Eye (tissue), 1 donor: ENCODE data around the gene ALPK1.
"Not testable (repeated sequence)": the region's sequence is repeated elsewhere in the genome, so short reads cannot be mapped to it uniquely, and the experiment has no call there.

Experiments
- DNase-seq: peaks from one replicate; pipeline ENCODE4 v3.0.0-alpha.2; 2015

The ALPK1 gene

GRCh38 chr4:112381996-112382692 lies 85.0 kb downstream of the ALPK1 start:
- DNase-seq = no peak

GRCh38 chr4:112386071-112386470 lies 88.9 kb downstream of the ALPK1 start:
- DNase-seq = no peak

DNA sequence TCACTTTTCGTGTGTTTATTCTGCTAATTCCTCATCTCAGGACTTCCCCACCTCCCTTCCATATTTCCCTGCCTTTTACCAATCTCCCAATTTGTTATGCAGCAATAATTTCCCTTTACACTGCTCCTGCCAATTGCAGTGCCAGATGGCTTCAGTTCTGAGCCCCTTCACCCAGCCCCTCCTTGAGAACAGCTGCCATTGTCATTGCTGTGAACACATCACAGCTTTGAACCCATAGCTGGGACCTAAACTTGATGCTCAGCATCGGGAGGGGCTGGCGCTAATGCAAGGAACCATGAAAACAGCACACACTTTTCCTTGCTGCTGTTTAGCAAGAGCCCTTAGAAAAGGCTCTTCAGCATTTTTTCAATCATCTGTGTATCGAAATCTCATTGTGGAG lies 104.9 kb downstream of the ALPK1 start:
- DNase-seq = peak; percentile 69

DNA sequence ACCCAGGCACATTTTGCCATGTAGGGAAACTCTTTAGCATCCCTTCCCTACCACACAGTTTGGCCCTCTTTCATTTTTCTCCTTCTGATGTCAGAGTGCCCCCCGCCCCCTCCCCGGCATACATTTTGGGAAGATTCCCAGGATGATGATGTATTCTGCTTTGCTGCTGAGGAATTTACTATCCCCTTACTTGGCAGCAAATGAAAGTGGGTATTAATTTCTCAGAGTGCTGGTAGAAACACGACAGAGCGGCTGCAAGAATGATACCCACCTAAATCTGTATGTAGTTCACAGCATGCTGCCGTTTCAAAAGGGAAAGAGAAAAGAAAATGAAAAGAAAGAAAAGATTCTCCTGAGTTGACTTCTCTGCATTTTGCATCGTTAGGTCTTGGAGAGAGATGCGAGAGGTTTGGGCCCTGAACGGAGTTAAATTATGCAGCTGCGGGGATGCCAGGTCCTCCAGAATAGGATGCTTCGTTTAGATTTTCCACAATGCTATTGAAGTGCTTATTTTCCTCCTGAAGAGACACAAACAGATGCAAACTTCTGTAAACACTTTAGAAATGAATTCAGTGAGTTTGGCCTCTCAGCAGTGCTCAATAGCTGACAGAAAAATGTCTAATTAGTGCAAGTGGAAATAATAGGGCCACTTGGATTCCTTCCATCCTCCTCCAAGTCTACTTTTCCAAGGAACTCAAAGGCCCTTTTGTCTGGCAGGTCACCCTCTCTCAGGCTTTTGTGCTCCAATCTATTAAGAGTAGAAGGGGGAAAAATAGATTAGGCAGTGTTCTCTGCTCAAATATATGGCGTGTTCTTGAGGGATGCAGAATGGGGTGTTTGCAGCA lies 106.2 kb downstream of the ALPK1 start:
- DNase-seq = peak; percentile 78

GRCh38 chr4:112410364-112410763 lies 113.2 kb downstream of the ALPK1 start:
- DNase-seq = no peak

DNA sequence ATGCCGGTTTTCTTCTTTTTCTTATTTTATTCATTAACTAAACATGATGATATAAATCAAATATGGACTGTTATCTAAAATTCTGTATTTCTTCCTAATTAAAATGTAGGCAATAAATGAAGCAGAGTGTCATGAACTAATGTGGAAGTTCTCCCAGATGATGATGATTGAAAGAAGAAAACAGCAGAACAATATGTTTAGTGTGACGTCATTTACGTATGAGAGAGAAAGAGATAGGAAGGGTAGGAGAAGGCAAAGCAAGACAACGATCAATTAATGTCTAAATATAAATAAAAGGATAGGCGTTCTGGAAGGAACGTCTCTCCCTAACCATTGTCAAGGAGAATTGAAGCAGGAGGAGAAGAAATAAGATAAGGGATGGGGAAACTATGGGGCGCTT lies 113.6 kb downstream of the ALPK1 start:
- DNase-seq = no peak

DNA sequence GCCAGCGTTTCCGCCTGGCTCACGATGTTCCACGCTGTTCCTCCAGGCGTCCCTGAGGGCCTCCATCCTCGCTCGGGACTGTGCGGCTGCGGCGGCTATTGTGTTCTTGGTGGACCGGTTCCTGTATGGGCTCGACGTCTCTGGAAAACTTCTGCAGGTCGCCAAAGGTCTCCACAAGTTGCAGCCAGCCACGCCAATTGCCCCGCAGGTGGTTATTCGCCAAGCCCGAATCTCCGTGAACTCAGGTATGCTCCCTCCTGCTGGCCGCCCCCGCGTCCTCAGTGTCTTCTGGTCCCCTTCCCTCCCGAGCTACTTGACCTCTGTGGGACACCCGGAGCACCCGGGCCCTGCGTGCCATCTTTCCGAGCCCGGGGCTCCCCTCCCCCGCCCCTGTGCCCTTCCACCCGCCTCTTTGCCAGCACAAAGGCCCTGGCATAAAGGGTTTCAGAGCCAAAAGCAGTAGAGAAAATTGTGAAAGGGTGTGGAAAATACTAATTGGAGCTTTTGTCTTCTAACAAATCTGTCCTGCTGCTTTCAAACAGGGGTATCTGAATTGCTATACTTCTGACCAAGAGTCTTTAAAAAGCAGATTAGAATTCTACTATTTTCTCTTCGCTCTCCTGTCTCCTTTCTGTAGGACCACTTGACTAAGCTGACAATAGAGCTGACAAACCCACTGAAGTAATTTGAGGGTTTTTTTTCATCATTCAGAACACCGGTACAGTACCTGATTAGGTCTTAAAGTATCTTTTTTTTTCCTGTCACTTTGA lies 114.8 kb downstream of the ALPK1 start:
- peak; percentile 35 for DNase-seq

GRCh38 chr4:112416464-112416863 lies 119.3 kb downstream of the ALPK1 start:
- no peak for DNase-seq

DNA sequence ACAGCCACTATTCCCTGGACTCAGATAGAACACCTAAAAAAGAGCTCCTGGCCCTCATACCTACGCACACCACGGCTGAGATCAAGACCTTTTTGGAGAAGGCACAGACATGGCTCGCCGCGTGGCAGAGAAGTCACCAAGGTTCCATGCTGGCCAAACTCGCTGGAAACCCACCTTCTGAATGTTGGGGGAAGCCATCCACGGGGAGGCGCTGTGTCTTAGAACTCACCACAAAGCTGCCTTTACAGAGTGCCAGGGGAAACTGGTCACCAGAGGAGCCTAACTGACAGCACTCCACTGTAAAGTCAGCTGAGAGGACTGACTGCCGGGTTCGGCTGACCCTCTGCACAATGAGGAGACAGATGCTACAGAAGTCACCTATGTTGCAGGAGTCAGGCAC lies 120.9 kb downstream of the ALPK1 start:
- no peak for DNase-seq

DNA sequence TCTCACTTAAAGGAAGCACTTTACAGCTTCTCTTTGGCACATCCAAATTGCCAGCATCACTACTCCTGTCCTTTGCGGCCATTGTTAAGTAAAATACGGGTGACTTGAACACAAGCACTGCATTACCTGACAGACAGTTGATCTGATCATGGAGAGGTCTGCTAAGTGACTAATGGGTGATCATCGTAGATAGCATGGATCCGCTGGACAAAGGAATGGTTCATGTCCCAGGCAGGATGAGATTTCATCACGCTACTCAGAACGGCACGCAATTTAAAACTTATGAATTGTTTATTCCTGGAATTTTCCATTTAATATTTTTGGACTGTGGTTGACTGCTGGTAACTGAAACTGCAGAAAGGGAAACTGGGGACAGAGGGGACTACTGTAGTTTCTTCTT lies 124.7 kb downstream of the ALPK1 start:
- DNase-seq = no peak

DNA sequence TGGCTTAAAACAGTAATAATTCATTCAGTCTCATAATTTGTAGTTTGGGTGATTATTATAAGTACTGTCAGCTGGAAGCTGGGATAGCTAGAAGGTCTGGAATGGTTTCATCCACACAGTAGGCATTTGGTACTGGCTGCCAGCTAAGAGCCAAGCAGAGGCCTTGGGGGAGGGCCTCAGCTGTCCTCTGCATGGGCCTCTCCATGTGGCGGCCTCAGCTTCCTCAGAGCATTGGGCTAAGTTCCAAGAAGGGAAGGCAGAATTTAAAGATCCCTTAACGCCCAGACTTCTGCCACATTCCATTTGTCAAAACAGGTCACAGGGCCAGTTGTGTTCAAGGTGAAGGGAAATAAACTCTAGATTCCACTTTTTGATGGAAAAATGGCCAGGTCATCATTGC lies 125.5 kb downstream of the ALPK1 start:
- DNase-seq = no peak

DNA sequence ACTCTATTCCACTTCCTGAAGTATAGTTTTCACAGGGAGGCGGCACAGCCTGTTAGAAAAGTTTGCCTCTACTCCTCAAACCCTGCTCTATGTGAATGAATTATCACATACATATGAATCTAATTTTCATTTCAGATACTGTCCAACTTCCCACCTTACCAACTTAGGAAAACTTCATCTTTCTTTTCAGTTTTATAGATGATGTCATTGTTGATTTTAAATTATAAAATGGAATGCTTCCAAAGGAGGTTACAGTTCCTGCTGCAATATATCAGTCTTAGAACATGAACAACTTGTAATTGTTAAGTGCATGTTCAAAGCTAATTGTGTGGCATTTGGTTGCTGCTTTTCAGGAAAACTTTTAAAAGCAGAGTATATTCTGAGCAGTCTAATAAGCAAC lies 126.4 kb downstream of the ALPK1 start:
- DNase-seq = no peak

DNA sequence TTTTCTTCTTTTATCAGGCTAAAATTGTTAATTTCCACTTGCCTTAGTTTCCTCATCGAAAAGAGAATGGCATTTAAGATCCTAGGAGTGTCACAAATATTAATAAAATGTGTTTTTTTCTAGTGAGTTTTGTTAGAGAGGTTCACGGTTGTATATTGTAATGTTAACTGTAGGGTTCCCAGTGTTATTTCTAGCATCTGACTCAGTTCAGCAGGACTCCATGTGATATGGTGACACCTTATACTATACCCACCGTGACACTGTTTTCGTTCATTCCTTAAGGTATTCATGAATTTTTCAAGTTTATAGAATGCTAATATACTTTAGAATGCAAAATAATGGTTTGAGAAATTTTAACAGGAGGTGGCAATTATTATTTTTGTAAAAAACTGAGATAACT lies 128.7 kb downstream of the ALPK1 start:
- DNase-seq = no peak

GRCh38 chr4:112426416-112426815 lies 129.2 kb downstream of the ALPK1 start:
- no peak for DNase-seq

GRCh38 chr4:112431158-112431557 lies 134.0 kb downstream of the ALPK1 start:
- no peak for DNase-seq

GRCh38 chr4:112436987-112437386 lies 139.8 kb downstream of the ALPK1 start:
- DNase-seq = no peak

GRCh38 chr4:112442226-112442625 lies 145.1 kb downstream of the ALPK1 start:
- not testable (repeated sequence) for DNase-seq

- peak; percentile 52 for DNase-seq
Measured at GRCh38 chr4:112448306-112449132, 151.3 kb downstream of the ALPK1 start.

DNA sequence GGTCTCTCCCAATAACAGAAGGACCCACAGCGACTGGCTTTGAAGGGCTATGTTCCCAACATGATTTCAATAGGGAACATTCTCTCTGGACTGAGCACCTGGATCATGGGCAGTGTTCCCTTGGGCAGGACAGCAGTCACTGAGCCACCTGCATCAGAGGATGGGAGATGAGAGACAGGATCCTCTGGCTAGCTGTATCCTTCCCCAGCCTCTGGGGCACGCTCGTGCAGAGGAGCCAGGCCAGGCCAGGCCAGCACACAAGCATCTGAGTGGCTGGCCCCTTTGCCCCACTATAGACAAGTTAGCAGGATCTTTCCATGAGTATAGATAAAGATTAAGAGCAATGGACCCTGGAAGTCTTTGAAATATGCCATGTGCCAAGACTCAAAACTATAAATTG lies 152.5 kb downstream of the ALPK1 start:
- no peak for DNase-seq

GRCh38 chr4:112451104-112451503 lies 153.9 kb downstream of the ALPK1 start:
- no peak for DNase-seq

DNA sequence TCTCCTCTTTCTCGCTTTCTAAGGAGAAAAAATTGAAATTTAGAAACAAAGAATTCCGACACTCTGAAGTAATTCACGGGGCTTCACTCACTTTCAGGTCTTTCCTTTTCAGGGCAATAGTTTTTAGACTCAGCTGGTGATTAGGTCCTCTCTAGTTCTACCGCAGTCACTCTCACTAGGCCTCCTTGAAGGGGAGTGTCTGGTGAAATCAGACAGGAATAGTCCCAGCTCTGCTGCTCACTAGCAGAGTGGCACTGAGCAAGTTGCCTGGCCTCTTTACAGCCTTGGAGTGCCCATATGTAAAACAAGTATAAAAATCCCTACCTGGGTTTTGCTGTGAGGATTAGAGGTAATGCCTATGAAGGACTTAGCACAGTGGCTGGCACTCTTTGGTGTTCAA lies 154.7 kb downstream of the ALPK1 start:
- DNase-seq = no peak

- no peak for DNase-seq
Measured at GRCh38 chr4:112453321-112453720, 156.2 kb downstream of the ALPK1 start.

- no peak for DNase-seq
Measured at GRCh38 chr4:112472318-112472717, 175.1 kb downstream of the ALPK1 start.
